ENCODE measurements around the gene ZNF335. TPM values are rescaled to one million over a fixed set of nuclear protein-coding genes. Genes with fewer than 3 reads are reported as not detected.

ZNF335 gene
- total and polyA plus RNA-seq, 2 of the 13 experiments (the other 11 are each of a cell fraction or from before 2014, with no cell fraction given) = 9.7 to 13.7 TPM

DNA sequence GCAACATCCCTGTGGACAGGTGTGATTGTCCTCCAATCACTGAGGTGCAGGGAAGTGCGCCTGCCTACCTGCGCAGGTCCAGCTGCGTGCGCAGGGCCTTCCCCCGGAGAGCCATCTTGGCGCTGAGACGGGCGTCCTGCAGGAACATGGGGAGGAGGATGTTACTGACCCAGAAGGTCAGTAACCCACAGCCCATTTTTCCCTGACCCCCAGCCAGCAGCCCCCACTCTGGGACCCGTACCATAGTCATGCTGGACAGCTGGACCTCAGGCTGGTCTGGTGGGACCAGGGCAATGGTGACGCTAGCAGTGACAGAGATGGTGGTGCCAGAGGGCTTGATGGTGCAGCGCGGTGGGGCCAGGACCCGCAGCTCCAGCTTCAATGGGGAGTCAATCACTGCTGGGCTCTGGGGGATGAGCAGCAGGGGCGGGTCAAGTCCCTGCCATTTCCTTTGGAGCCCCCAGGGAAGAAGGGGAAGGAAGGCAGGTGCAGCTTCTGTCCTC lies 69.8 kb downstream of the ZNF335 start:
- POLR2A ChIA-PET = interaction anchor here (0.8 to 4.7 kb wide), 9 partner anchors 12 to 44 kb away, joined by 3 to 38 read pairs (median 8); partner anchors contain the start of genes CTSA, NEURL2, PCIF1 and ZSWIM1
- 94% methylated on average over 14 of the region's 14 CpGs for WGBS (ENCODE audit: low lambda C conversion rate)
- TF ChIP-seq AGO2 (optimal IDR thresholded peaks at IDR 0.05; ENCODE audit: low read depth, low read length) (peak; percentile 93), ZNF607 (CRISPR knock-in tag; IDR thresholded peaks at IDR 0.05; ENCODE audit: borderline replicate concordance) (no peak), ZC3H4 (CRISPR knock-in tag; IDR thresholded peaks at IDR 0.05; ENCODE audit: borderline replicate concordance) (peak; percentile 19; the same call in 1 of the 2 replicates), AGO1 (IDR thresholded peaks at IDR 0.05; ENCODE audit: low read depth, low read length, poor library complexity, severe bottlenecking) (peak; percentile 55), SOX5 (CRISPR knock-in tag; IDR thresholded peaks at IDR 0.05; ENCODE audit: borderline replicate concordance) (no peak), MTA1 (CRISPR knock-in tag; IDR thresholded peaks at IDR 0.05; ENCODE audit: borderline replicate concordance) (peak; percentile 32; the same call in 1 of the 2 replicates), ZNF430 (CRISPR knock-in tag; IDR thresholded peaks at IDR 0.05) (no peak), ZNF10 (CRISPR knock-in tag; IDR thresholded peaks at IDR 0.05; ENCODE audit: borderline replicate concordance, low read depth) (0 out of 2 replicates have a peak, but pooled peaks have one; percentile 50), RBM39 (IDR thresholded peaks at IDR 0.05; ENCODE audit: low read depth, low read length, poor library complexity, severe bottlenecking) (no peak), ZBTB38 (CRISPR knock-in tag; IDR thresholded peaks at IDR 0.05) (0 out of 2 replicates have a peak, but pooled peaks have one; percentile 34), ZNF746 (CRISPR knock-in tag; IDR thresholded peaks at IDR 0.05) (no peak), RBFOX2 (IDR thresholded peaks at IDR 0.05; ENCODE audit: low read depth, low read length) (peak; percentile 58), ZBTB7A (CRISPR knock-in tag; IDR thresholded peaks at IDR 0.05) (0 out of 2 replicates have a peak, but pooled peaks have one; percentile 25), SMAD1 (CRISPR knock-in tag; IDR thresholded peaks at IDR 0.05; ENCODE audit: borderline replicate concordance, low read depth) (0 out of 2 replicates have a peak, but pooled peaks have one; percentile 62), PHF5A (CRISPR knock-in tag; IDR thresholded peaks at IDR 0.05; ENCODE audit: low read depth, unreplicated experiment) (no peak), CBX2 (IDR thresholded peaks at IDR 0.05; ENCODE audit: low read depth, low read length) (no peak), CBX2 (CRISPR knock-in tag; IDR thresholded peaks at IDR 0.05; ENCODE audit: low read depth) (no peak), NR3C1 (CRISPR knock-in tag; IDR thresholded peaks at IDR 0.05) (0 out of 2 replicates have a peak, but pooled peaks have one; percentile 51)
- TF ChIP-seq, protein P1, sequence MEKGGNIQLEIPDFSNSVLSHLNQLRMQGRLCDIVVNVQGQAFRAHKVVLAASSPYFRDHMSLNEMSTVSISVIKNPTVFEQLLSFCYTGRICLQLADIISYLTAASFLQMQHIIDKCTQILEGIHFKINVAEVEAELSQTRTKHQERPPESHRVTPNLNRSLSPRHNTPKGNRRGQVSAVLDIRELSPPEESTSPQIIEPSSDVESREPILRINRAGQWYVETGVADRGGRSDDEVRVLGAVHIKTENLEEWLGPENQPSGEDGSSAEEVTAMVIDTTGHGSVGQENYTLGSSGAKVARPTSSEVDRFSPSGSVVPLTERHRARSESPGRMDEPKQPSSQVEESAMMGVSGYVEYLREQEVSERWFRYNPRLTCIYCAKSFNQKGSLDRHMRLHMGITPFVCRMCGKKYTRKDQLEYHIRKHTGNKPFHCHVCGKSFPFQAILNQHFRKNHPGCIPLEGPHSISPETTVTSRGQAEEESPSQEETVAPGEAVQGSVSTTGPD (CRISPR knock-in tag; IDR thresholded peaks at IDR 0.05) = 0 out of 2 replicates have a peak, but pooled peaks have one; percentile 24
- TF ChIP-seq, protein P2, sequence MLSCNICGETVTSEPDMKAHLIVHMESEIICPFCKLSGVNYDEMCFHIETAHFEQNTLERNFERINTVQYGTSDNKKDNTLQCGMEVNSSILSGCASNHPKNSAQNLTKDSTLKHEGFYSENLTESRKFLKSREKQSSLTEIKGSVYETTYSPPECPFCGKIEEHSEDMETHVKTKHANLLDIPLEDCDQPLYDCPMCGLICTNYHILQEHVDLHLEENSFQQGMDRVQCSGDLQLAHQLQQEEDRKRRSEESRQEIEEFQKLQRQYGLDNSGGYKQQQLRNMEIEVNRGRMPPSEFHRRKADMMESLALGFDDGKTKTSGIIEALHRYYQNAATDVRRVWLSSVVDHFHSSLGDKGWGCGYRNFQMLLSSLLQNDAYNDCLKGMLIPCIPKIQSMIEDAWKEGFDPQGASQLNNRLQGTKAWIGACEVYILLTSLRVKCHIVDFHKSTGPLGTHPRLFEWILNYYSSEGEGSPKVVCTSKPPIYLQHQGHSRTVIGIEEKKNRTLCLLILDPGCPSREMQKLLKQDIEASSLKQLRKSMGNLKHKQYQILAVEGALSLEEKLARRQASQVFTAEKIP (CRISPR knock-in tag; IDR thresholded peaks at IDR 0.05; ENCODE audit: borderline replicate concordance) = 0 out of 2 replicates have a peak, but pooled peaks have one; percentile 9
- TF ChIP-seq, protein P3, sequence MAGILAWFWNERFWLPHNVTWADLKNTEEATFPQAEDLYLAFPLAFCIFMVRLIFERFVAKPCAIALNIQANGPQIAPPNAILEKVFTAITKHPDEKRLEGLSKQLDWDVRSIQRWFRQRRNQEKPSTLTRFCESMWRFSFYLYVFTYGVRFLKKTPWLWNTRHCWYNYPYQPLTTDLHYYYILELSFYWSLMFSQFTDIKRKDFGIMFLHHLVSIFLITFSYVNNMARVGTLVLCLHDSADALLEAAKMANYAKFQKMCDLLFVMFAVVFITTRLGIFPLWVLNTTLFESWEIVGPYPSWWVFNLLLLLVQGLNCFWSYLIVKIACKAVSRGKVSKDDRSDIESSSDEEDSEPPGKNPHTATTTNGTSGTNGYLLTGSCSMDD (CRISPR knock-in tag; IDR thresholded peaks at IDR 0.05) = no peak

More for the DNA sequence above, 69.8 kb downstream of the ZNF335 start:
- Histone ChIP-seq H3K79me2 (ENCODE audit: insufficient read depth, low read length) (no peaks in the 10 kb centered on the region), H3K9me3 (ENCODE audit: low read length) (no peaks in the 10 kb centered on the region), H3K4me2 (ENCODE audit: low read depth, low read length) (no peak overlapping the region), H4K20me1 (ENCODE audit: insufficient read depth, low read length) (no peaks in the 10 kb centered on the region), H3K36me3 (replicated peaks in 1 of 2; ENCODE audit: control insufficient read depth in 1 of 2, insufficient read depth in 2 of 2, low read length in 2 of 2) (peaks cover 18 to 19% of the 10 kb centered on the region in 2 experiments), H3K9ac (ENCODE audit: insufficient read depth, low read depth, low read length) (no peak overlapping the region), H3K27ac (ENCODE audit: extremely low read length, insufficient read depth, low read length) (no peak overlapping the region), H3K27me3 (ENCODE audit: control insufficient read depth in 1 of 2, insufficient read depth in 2 of 2, low read length in 2 of 2) (no peaks in the 10 kb centered on the region), H3K4me1 (ENCODE audit: insufficient read depth, low read length) (peaks cover 31% of the 10 kb centered on the region), H2AFZ (ENCODE audit: low read length) (no peak overlapping the region), H3K4me3 (replicated peaks in 1 of 3; ENCODE audit: insufficient read depth in 1 of 3, low read depth in 2 of 3, low read length in 3 of 3) (no peak overlapping the region)
- no TSS peak for BruUV-seq (replicated peaks)
- intact Hi-C loops (cut with micrococcal nuclease; ENCODE audit: unreplicated experiment) = no loop called here
- no peak for DNase-seq (ENCODE audit: low spot score)
- no peak for ATAC-seq
- no peak for FAIRE-seq
- CTCF ChIA-PET (ENCODE audit: low intra/inter-chr PET ratio, low total read pairs) = no interaction called here
- in situ Hi-C loops (cut with HindIII; ENCODE audit: extremely low pct_ligation_motif_present, low pct_unique_long_range_greater_than_20kb) = no loop called here

Data from HepG2 (cell line).